IMR-90 (cell line): ENCODE measurements around the gene DEK.

Experiments used
- CHD1 ChIP-seq: IDR thresholded peaks from 2 replicates; pipeline ENCODE4 v1.6.1; 2012; ENCODE audit warnings: low read depth, low read length, improper control_type of control experiment
- FOS ChIP-seq: fragments of 150-350 bp; IDR thresholded peaks from 2 replicates; pipeline ENCODE4 v1.6.1; 2016; ENCODE audit warnings: low read depth, low read length
- MXI1 ChIP-seq: IDR thresholded peaks from 2 replicates; pipeline ENCODE4 v1.6.1; 2012; ENCODE audit warnings: low read depth, mild to moderate bottlenecking, low read length, moderate library complexity, borderline replicate concordance
- NFE2L2 ChIP-seq: fragments of 150-350 bp; IDR thresholded peaks from 2 replicates; pipeline ENCODE4 v1.6.1; 2016; ENCODE audit warnings: low read depth, mild to moderate bottlenecking, low read length
- POLR2A ChIP-seq: IDR thresholded peaks from 2 replicates; pipeline ENCODE4 v1.6.1; 2012; ENCODE audit warnings: mild to moderate bottlenecking, low read depth, low read length
- RAD21 ChIP-seq: IDR thresholded peaks from 2 replicates; pipeline ENCODE4 v1.6.1; 2012; ENCODE audit warnings: low read length, improper control_type of control experiment
- RCOR1 ChIP-seq: IDR thresholded peaks from 2 replicates; pipeline ENCODE4 v1.6.1; 2012; ENCODE audit warnings: mild to moderate bottlenecking, low read length, improper control_type of control experiment; ENCODE audit not compliant: insufficient replicate concordance
- USF2 ChIP-seq: fragments of 150-350 bp; IDR thresholded peaks from 2 replicates; pipeline ENCODE4 v1.6.1; 2017; ENCODE audit warnings: mild to moderate bottlenecking, antibody characterized with exemption, low read length, low read depth
- TF ChIP-seq, protein P1 (sequence below): conservative IDR thresholded peaks from 2 replicates; pipeline ENCODE4 v1.5.1; 2012; ENCODE audit warnings: mild to moderate bottlenecking, low read depth, low read length, improper control_type of control experiment
- TF ChIP-seq, protein P2 (sequence below): fragments of 150-350 bp; IDR thresholded peaks from 2 replicates; pipeline ENCODE4 v1.6.1; 2016; ENCODE audit warnings: low read depth, mild to moderate bottlenecking, low read length, moderate library complexity, borderline replicate concordance

DNA sequence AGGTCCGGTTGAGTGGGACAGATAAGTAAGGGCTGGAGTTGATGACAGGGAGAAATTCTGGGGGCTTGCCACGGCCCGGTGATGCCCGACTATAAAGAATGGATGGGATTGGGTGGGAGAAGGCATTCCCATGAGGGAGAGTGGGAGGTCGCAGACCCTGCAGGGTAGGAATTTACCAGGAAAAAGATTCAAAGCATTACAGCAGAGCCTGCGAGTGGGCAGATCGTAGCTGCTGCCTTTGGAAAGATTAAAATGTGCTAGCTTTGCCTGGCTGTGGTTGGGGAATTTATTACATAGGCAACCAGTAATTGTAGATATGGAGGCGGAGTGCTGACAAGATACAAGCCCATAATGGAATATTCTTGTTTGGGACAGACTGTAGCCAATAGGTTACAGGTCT, 59.6 kb downstream of the DEK start:
- TF ChIP-seq, protein P1, sequence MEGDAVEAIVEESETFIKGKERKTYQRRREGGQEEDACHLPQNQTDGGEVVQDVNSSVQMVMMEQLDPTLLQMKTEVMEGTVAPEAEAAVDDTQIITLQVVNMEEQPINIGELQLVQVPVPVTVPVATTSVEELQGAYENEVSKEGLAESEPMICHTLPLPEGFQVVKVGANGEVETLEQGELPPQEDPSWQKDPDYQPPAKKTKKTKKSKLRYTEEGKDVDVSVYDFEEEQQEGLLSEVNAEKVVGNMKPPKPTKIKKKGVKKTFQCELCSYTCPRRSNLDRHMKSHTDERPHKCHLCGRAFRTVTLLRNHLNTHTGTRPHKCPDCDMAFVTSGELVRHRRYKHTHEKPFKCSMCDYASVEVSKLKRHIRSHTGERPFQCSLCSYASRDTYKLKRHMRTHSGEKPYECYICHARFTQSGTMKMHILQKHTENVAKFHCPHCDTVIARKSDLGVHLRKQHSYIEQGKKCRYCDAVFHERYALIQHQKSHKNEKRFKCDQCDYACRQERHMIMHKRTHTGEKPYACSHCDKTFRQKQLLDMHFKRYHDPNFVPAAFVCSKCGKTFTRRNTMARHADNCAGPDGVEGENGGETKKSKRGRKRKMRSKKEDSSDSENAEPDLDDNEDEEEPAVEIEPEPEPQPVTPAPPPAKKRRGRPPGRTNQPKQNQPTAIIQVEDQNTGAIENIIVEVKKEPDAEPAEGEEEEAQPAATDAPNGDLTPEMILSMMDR, result no peak
- TF ChIP-seq POLR2A (no peak), USF2 (no peak), RAD21 (no peak), RCOR1 (no peak), MXI1 (no peak), NFE2L2 (no peak), CHD1 (no peak), FOS (no peak)
- TF ChIP-seq, protein P2, sequence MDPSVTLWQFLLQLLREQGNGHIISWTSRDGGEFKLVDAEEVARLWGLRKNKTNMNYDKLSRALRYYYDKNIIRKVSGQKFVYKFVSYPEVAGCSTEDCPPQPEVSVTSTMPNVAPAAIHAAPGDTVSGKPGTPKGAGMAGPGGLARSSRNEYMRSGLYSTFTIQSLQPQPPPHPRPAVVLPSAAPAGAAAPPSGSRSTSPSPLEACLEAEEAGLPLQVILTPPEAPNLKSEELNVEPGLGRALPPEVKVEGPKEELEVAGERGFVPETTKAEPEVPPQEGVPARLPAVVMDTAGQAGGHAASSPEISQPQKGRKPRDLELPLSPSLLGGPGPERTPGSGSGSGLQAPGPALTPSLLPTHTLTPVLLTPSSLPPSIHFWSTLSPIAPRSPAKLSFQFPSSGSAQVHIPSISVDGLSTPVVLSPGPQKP, result no peak
